GM10248 (cell line): ENCODE data around the gene BCL2L13.

Source experiments
- CTCF ChIA-PET: fragments of 300-600 bp; sonication (Branson Sonifier 250); formaldehyde crosslinking; extraction: SDS; loops from one replicate; lab custom pipeline; 2021; ENCODE audit warnings: antibody characterized with exemption; lab: Yijun Ruan, JAX
- POLR2A ChIA-PET: fragments of 350-650 bp; sonication (Branson Sonifier 250); formaldehyde crosslinking; extraction: SDS; loops from one replicate; lab custom pipeline; 2020; ENCODE audit warnings: antibody characterized with exemption; lab: Yijun Ruan, JAX
- DNase-seq: peaks from one replicate; pipeline ENCODE4 v3.0.0; 2012; ENCODE audit errors: extremely low spot score
- TF ChIP-seq, protein P1 (sequence below): IDR thresholded peaks from 2 replicates; pipeline ENCODE4 v1.5.1; 2012; ENCODE audit warnings: mild to moderate bottlenecking, low read depth; ENCODE audit errors: extremely low read depth, missing control alignments, control extremely low read depth

Gene BCL2L13

DNA sequence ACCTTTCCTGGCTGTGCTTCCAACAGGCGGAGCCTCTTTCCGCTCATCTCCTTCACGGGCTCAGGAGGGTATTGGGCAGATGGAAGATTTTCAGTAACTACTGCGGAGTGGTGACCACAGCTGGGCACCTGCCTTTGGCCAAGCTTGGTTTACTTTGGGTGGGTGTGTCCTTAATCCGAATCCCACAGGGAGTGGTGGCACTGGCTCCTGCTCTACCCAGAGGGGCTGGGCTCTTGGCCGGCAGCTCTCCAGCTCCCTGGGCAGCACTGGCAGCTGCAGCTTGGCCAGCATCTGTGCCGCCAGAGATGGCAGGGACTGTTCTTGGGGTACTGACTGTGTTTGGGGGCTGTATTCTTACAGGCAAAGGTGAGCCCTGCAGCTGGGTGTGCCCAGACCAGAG, 105.9 kb downstream of the BCL2L13 start:
- TF ChIP-seq, protein P1, sequence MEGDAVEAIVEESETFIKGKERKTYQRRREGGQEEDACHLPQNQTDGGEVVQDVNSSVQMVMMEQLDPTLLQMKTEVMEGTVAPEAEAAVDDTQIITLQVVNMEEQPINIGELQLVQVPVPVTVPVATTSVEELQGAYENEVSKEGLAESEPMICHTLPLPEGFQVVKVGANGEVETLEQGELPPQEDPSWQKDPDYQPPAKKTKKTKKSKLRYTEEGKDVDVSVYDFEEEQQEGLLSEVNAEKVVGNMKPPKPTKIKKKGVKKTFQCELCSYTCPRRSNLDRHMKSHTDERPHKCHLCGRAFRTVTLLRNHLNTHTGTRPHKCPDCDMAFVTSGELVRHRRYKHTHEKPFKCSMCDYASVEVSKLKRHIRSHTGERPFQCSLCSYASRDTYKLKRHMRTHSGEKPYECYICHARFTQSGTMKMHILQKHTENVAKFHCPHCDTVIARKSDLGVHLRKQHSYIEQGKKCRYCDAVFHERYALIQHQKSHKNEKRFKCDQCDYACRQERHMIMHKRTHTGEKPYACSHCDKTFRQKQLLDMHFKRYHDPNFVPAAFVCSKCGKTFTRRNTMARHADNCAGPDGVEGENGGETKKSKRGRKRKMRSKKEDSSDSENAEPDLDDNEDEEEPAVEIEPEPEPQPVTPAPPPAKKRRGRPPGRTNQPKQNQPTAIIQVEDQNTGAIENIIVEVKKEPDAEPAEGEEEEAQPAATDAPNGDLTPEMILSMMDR = no peak
- CTCF ChIA-PET = interaction anchor here (0.8 to 8.4 kb wide), 14 partner anchors 7 to 333 kb away, joined by 4 to 72 read pairs (median 30); partner anchors contain the start of gene PEX26
- POLR2A ChIA-PET = no interaction called here

DNA sequence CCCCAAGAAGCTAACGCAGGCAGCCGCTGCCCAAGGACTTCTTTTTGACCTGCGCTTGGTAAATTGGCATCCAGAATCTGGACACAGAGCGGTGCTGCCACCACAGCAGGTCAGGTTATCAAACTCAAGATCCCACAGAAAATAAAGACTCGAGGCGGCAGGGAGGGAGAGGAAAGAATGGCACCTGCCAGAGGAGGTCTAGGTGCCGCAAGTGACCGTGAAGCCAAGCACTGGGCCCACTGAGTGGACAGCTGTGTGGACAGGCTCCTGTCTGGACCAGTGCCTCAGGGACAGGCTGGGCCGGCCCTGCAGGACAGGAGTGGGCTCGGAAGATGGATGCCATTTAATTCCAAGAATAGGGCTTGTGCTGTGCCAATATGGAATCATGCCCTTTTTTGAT, 108.4 kb downstream of the BCL2L13 start:
- no peak for DNase-seq
- CTCF ChIA-PET = no interaction called here
- TF ChIP-seq, protein P1 = no peak
- POLR2A ChIA-PET = no interaction called here

More for the DNA sequence above, 105.9 kb downstream of the BCL2L13 start:
- DNase-seq = no peak

DNA sequence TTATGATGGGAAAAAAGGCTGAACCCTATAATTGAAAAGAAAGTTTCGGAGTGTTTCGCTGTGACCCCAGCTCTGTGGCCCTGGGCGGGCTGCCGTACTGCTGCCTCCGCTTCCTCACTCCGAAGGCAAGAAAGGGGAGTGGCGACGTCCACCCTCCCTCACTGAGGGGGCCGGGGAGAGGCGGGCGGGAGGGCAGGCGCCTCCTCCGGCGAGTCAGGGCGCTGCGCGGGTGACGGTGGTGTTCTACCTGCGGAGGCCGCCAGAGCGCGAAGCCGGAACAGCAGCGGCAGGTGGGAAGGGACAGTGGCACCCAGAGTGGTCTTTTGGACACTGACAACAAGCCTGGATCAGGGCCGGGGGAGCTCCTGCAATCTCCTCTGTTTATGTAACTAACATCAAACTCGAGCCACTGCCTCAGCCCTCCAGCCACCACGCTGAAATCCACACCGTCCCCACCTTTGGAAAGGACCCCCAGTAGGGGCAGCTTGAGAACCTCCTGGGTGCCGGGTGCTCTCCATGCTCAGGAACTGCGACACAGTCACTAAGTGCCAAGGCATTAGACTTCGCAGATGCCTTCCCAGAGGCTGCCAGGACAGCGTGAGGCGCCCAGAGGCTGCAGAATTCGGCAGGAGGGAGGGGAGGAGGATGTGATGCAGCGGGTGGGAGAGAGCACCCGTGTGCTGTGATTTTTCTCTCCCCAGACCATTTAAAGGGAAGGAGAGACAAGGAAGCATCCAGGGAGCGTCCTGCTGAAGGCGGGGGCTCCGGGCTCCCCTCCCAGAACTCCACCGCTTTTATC, 110.2 kb downstream of the BCL2L13 start:
- ChIA-PET CTCF (interaction anchor here (1.1 to 1.4 kb wide), 2 partner anchors 36 to 327 kb away, joined by 3 to 5 read pairs; no protein-coding TSS in a partner anchor), POLR2A (no interaction called here)
- DNase-seq = no peak
- TF ChIP-seq, protein P1 = no peak

DNA sequence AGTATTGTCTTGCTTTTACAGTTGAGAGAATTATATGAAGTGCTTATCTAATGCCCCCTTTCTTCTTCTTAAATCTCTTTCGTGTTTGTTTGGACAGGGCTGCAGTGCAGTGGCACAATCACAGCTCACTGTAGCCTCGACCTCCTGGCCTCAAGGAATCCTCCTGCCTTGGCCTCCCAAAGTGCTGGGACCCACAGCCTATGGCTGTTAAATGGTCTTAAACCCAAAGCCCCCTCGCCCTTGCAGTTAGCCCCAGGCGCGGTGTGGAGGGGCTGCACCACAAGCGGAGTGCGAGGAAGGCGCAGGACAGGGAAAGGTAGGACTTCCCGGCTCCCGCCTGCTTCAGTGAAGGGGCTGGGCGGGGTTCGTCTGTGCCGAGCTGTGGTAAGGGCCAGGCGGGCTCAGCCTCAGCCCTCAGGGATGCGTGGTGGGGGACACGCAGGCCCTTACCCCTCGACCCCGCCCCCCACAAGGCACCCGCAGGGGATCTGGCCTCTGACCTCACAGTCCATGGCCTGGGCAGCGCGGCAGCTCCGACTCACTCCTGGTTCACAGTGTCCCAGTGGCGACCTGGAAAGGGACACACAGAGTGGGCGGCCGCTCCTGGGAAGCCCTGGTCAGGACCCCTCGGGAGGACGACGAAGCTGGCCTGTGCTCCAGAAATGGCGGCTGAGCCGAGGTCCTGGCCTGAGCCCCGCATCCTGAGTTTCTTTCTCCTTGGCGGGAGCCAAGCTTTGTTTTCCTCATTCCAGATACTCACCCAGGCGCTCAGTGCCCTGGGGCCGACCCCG, 111.2 kb downstream of the BCL2L13 start:
- CTCF ChIA-PET = interaction anchor here (1.1 to 3.3 kb wide), 2 partner anchors 7 to 326 kb away, joined by 5 to 30 read pairs; no protein-coding TSS in a partner anchor

DNA sequence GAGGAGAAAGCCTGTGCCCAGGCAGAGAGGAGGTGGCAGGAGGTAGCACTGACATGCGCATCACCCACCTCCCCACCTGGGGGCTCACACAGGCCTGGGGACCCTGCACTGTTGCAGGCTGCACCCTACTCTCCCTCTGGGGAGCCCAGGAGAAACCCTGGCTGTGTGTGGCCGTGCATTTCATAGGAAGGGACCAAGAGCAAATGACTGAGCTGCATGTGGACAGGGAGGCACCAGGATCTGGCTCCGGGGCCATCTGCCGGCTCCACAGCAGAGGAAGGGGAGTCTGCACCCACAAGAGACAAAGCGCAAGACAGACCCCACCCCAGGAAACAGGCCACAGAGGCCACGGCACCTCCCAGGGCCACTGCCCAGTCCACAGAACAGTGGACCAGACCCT, 113.0 kb downstream of the BCL2L13 start:
- ChIA-PET CTCF (interaction anchor here (1.0 to 3.3 kb wide), 4 partner anchors 8 to 21 kb away, joined by 3 to 30 read pairs (median 4); no protein-coding TSS in a partner anchor), POLR2A (no interaction called here)
- no peak for DNase-seq
- TF ChIP-seq, protein P1 = no peak

More for the DNA sequence above, 111.2 kb downstream of the BCL2L13 start:
- TF ChIP-seq, protein P1 = no peak
- POLR2A ChIA-PET = interaction anchor here (0.6 kb wide), 1 partner anchor 308 kb away, joined by 4 read pairs; no protein-coding TSS in a partner anchor
- DNase-seq = no peak

DNA sequence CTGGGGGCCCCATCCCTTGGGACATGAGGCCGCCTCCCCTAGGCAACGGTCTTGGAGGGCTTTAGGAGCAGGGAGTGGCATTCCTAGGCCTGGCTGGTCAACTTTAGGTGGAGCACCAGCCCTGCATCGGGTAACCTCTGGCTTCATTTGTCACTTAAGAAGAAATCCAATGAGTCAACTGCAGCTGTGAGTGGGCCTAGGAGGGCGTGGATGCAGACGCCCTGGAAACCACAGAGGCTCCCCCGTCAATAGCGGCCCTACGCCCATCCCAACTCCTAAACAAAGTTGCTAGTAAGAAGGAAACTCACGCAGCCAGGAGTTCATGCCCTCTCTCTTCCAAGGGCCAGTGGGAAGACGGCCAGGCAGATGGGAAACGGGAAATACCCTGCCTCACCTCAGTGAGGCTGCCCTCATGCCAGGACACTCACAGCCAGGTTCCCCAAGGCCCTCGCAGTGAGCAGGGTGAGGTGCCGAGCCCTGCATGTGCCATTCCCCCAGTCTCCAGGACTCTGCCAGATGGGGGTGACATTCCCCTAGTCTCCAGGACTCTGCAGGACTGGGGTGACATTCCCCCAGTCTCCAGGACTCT, 114.9 kb downstream of the BCL2L13 start:
- CTCF ChIA-PET = interaction anchor here (1.0 to 3.3 kb wide), 4 partner anchors 10 to 323 kb away, joined by 3 to 30 read pairs (median 3); no protein-coding TSS in a partner anchor
- TF ChIP-seq, protein P1 = no peak
- peak; percentile 15 for DNase-seq
- POLR2A ChIA-PET = no interaction called here
